Left colon (tissue), 2 donors: ENCODE results near the gene TBX3. TPM values are rescaled to one million over a fixed set of nuclear protein-coding genes. Genes with fewer than 3 reads are reported as not detected.

Source experiments
- ATAC-seq: fragments of 200-7000 bp; cut with Tn5 transposase; one replicate; pipeline ENCODE4 v1.9.1; 2020; ENCODE audit warnings: mild to moderate bottlenecking, moderate library complexity
- DNase-seq, 2 donors: peaks; one replicate each; pipeline ENCODE4 v3.0.0-alpha.2; 2020
- intact Hi-C, 2 donors: fragments of 100-400 bp; cut with DNase I in 1 of 2; cut with micrococcal nuclease in 1 of 2; formaldehyde crosslinking; loops; one replicate each; pipeline versions ENCODE4 v1.11.2 to v1.14.0; 2022; cut with DNase I, micrococcal nuclease
- total RNA-seq, 2 donors: library from RNA; stranded (reverse); fragmentation: NEBNext Ultra II Directional; extraction: Animal tissue kit (Norgen Biotek cat#: 25700); gene quantifications; one replicate each; pipeline ENCODE4 v1.2.1, GENCODE V29; 2021
- donor health status: DM: no; HTN: no; CAD: no.
- donor health status: DM: yes; HTN: yes; CAD: no.

TBX3 gene
- total RNA-seq, 2 donors from 2014 or later: 5.6 to 10.6 TPM

GRCh38 chr12:114685869-114686268 is 1.9 kb upstream of the TBX3 start:
- intact Hi-C loops: no loop called here
- no peak for DNase-seq
- no peak for ATAC-seq

DNA sequence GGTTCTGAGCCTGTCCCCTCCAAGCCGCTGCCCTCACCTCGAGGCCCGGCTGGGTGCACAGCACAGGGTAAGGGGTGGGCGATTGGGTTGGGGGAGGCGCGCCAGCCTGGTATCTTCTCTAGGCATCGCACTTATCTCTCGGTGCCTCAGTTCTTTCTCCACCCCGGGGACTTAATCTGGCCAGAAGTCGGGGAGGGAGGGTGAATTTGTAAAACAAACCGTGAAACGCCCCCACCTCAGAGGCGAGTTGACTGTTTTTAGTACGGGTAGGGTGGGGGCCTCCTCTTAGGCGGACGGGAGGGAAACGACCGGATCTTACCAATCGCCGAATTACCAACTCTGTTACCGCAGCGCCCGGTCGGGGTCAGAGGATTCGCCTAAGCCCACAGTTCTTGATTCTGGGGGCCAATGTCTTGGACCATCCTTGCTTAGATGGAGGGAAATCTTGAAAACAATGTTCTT is 1.4 kb upstream of the TBX3 start:
- ATAC-seq: no peak

DNA sequence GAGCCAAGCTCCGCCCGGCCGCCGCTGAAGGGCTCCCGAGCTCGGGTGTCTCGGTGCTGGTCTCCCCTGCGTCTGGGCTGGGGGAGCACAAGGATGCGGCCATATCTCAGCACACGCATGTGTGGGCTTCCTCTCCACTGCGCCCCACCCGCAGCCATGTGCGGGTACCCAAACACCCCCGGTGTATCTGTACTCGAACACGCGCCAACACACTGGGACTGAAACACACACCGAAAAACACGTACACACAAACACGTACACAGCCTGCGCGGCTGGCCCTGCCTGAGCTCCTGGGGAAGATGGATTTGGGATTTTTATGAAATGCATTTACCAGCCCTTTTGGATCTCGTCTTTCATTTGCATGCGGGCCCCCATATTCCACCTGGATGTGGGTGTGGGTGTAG is 897 bp upstream of the TBX3 start:
- DNase-seq (no peak), ATAC-seq (no peak)
- intact Hi-C loops: loop anchor here in 1 of 2 donors (5.0 kb wide), 1 partner anchor 657 kb away; no protein-coding TSS in a partner anchor

More for the DNA sequence above, 1.4 kb upstream of the TBX3 start:
- no peak for DNase-seq
- intact Hi-C loops: no loop called here

DNA sequence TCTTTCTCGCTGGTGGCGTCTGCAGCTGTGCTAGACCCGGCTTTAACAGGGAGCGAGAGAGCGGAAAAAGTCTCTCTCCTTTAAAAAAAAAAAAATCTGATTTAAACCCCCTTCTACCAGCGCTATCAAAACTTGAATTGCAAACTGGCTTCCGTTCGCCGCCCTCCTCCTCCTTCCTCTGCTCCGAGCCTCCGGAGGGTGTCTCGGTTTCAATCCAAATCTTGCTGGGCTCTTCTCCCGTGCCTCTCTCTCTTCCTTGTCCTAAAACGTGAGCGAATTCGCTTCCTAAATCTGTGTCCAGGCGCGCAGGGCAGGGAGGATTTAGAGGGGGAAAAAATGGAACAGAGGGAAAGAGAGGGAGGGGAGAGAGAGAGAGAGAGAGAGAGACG is 272 bp downstream of the TBX3 start:
- no peak for DNase-seq
- peak; percentile 6 for ATAC-seq
- intact Hi-C loops: loop anchor here in 1 of 2 donors (5.0 kb wide), 1 partner anchor 659 kb away; no protein-coding TSS in a partner anchor

GRCh38 chr12:114682785-114683708 is 928 bp downstream of the TBX3 start:
- ATAC-seq (peak; percentile 33), DNase-seq (peak in 1 of 2 donors; percentile 62)
- intact Hi-C loops: loop anchor here in 1 of 2 donors (5.0 kb wide), 1 partner anchor 659 kb away; no protein-coding TSS in a partner anchor

- ATAC-seq: no peak
- no peak for DNase-seq
- intact Hi-C loops: loop anchor here in 1 of 2 donors (5.0 kb wide), 1 partner anchor 660 kb away; no protein-coding TSS in a partner anchor
Observed at GRCh38 chr12:114682106-114682784, 1.7 kb downstream of the TBX3 start.

DNA sequence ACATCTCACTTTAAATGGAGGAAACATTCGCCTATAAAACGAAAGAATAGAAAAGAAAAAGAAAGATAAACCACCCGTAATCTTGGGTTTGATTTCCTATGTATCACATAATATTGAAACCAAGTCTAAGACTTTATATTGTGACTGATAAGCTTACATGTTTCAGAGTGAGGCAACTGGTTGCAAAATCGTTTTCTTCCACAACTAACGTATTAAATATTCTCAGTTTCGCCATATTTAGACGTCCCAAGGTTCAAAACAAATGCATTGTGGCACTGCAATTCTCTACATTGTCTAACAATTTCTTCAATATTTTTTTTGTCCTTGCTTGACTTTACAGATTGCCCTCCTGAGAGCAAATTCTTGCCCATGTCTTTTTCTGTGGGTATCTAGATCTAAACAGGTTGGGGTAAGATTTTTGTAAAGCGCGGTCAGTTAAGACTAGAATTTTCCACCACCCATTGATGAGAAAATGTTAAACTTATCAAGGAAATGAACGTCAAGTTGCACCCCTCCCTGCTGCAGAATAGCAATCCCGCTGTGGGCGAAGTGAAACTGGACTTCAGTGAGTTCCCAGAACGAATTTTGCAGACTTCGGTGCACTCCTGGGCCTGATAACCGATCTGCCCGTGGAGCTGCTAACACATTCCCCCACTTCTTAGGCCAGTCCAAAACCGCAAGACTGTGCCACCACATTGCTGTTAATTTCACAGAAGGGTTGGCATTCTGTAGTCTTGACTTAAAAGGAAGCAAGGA is 2.7 kb downstream of the TBX3 start:
- no peak for ATAC-seq
- no peak for DNase-seq
- intact Hi-C loops: loop anchor here in 1 of 2 donors (5.0 kb wide), 1 partner anchor 661 kb away; no protein-coding TSS in a partner anchor

- ATAC-seq (no peak), DNase-seq (no peak)
- intact Hi-C loops: loop anchor here in 1 of 2 donors (5.0 kb wide), 1 partner anchor 662 kb away; no protein-coding TSS in a partner anchor
Observed at GRCh38 chr12:114680604-114681069, 3.3 kb downstream of the TBX3 start.

DNA sequence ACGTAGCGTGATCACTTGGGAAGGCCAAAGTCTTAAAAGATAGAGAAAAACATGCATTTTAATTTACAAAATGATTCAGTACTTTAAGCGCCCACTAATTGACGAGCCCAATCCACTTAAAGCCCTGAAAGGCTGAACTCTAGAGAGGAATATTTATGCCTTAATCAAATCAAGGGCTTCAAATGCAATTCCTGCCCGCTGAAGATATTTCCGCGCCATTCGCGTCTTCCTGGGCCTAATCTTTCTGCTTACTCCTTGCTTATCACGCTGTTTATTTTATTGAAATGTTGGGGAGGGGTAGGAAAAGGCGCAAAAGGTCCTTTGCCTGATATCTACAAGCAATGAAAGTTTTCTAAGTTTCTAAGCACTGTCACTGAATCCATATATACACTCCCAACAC is 4.0 kb downstream of the TBX3 start:
- intact Hi-C loops: loop anchor here in 1 of 2 donors (5.0 kb wide), 1 partner anchor 662 kb away; no protein-coding TSS in a partner anchor
- no peak for ATAC-seq

DNA sequence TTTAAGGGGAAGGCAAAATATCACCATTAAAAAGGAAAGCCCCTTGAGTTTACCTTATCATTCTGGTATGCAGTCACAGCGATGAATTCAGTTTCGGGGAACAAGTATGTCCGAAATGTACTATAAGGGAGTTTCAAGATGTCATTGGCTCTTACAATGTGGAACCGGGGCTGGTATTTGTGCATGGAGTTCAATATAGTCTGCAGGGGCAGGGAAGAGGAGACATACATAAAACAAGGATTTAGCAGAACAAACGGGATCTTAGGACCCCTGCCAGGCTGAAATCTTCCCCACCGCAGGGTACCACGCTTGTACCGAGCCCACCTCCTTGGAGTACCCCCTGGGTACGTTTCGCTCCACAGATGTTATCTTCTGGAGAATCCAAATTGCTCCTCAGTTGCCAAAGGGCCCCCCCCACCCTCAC is 4.5 kb downstream of the TBX3 start:
- ATAC-seq (no peak), DNase-seq (no peak)
- intact Hi-C loops: no loop called here

More for the DNA sequence above, 4.0 kb downstream of the TBX3 start:
- DNase-seq: no peak

DNA sequence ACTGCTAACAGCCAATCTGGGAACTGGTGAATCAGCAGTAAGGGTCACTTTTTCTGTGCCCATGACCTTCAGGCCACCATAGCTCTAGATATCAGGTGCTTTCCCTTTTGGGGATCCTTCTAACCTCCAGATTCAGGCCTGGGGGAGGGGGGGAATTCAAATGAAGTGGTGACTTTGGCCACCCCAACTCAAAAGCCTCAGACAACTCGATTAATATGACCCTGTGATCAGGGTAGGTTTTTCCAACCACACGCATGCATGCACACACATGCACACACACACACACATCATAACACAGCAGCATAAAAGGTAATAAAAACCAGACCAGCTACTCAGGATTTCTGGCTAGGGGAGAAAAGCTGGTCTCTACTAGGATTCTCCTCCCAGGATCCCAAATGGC is 5.3 kb downstream of the TBX3 start:
- DNase-seq (no peak), ATAC-seq (no peak)
- intact Hi-C loops: no loop called here

GRCh38 chr12:114678028-114678427 is 5.9 kb downstream of the TBX3 start:
- intact Hi-C loops: no loop called here
- ATAC-seq (no peak), DNase-seq (no peak)

GRCh38 chr12:114676142-114676741 is 7.7 kb downstream of the TBX3 start:
- ATAC-seq: no peak
- DNase-seq: no peak
- intact Hi-C loops: no loop called here

DNA sequence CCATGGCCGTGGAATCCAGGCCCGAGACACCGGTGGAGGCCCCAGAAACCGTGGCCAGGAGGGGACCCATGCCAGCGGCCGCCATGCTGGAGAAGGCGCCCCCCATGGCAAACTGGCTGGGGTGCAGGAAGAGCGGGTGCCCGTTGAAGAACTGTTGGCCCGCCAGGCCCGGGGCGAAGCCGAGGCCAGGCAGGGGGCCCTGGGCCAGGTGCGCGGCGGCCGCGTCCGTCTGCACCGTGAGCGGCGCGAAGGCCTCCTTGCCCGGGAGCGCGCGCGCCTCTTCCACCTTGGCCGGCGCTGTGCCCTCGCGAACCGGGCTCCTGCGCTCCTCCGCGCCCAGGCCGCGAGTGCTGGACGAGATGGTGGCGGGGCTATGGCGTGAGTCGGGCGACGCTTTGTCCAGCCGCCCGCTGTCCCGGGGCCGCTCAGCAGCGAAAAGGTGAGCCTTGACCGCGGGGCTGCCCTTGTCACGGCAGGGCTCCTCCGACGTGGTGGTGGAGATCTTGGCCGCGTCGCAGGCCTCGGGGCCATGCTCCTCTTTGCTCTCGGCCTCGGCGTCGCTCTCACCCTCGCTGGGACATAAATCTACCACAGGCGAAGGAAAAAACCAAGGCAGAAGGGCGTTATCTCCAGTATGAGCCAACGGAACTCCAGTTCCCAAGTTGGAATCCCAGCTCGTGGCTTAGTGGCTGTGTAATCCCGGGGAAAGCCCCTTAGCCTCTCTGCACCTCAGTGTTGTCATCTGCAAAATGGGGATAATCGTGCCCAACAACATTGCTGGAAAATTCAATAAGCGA is 9.5 kb downstream of the TBX3 start:
- DNase-seq (no peak), ATAC-seq (no peak)
- intact Hi-C loops: no loop called here

- no peak for DNase-seq
- intact Hi-C loops: no loop called here
- no peak for ATAC-seq
Observed at GRCh38 chr12:114673901-114674250, 10.1 kb downstream of the TBX3 start.

- intact Hi-C loops: no loop called here
- ATAC-seq (no peak), DNase-seq (no peak)
Observed at GRCh38 chr12:114673169-114673833, 10.7 kb downstream of the TBX3 start.

DNA sequence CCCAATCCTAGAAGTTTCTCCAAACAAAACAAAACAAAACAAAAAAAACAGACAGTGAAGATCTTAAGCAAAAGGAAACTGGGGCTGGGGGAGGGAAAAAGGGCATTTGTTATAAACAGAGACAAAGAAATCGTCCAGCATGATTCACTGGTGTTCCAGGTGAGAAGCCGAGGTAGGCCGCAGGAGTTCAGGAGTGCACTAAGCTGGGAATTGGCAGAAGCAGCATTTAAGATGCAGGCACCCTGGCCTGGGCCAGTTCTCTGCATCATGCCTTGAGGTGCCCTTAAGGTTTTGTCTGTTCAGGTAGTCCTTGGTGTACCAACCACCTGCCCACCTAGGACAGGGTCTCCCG is 11.2 kb downstream of the TBX3 start:
- DNase-seq: no peak
- ATAC-seq: no peak
- intact Hi-C loops: no loop called here
